T-cell (primary cell): ENCODE data around the gene ZNF620. TPM values are rescaled to one million over a fixed set of nuclear protein-coding genes. Genes with fewer than 3 reads are reported as not detected.
"Not testable (repeated sequence)": the region's sequence is repeated elsewhere in the genome, so short reads cannot be mapped to it uniquely, and the experiment has no call there.

ENCODE experiments used
- ATAC-seq, 4 experiments: fragments of 200-7000 bp in 3 of 4; fragments of 150-1000 bp in 1 of 4; cut with Tn5 transposase; replicated peaks in 1 of 4; 1 replicate in 3 of 4; 2 replicates in 1 of 4; pipeline ENCODE4 v1.10.0; 2021; ENCODE audit warnings: moderate library complexity in 3 of 4, mild to moderate bottlenecking in 2 of 4, moderate number of reproducible peaks in 1 of 4
- CTCF ChIA-PET, 2 donors: fragments of 300-600 bp; sonication (Branson Sonifier 250); formaldehyde crosslinking; loops; one replicate each; lab custom pipeline; 2022; ENCODE audit warnings: antibody characterized with exemption in 2 of 2; lab: Charles Lee
- POLR2A ChIA-PET, 2 donors: fragments of 300-600 bp; sonication (Branson Sonifier 250); formaldehyde crosslinking; loops; one replicate each; lab custom pipeline; 2022; ENCODE audit warnings: antibody characterized with exemption in 2 of 2; lab: Charles Lee
- DNase-seq, 35 experiments: peaks; one replicate each; pipeline versions ENCODE4 v3.0.0 to v3.0.0-alpha.2; 2013 to 2023
- H3K27ac ChIP-seq: one replicate; pipeline ENCODE4 v1.5.1; 2013; ENCODE audit warnings: low read length
- H3K27me3 ChIP-seq, 2 experiments: replicated peaks in 1 of 2; 1 replicate in 1 of 2; 2 replicates in 1 of 2; pipeline versions ENCODE4 v1.6.1 to v1.7.0; 2013; ENCODE audit warnings: low read length in 1 of 2, mixed read lengths in 1 of 2; ENCODE audit not compliant: control insufficient read depth in 2 of 2, insufficient read depth in 2 of 2; ENCODE audit errors: extremely low read depth in 1 of 2
- H3K36me3 ChIP-seq, 2 donors: 1 replicate in 1 of 2; 2 replicates in 1 of 2; pipeline versions ENCODE4 v1.6.1 to v1.7.0; 2013; ENCODE audit warnings: low read length in 1 of 2; ENCODE audit not compliant: control insufficient read depth in 2 of 2, insufficient read depth in 1 of 2; ENCODE audit errors: extremely low read depth in 1 of 2
- H3K4me1 ChIP-seq, 2 experiments: 1 replicate in 1 of 2; 2 replicates in 1 of 2; pipeline versions ENCODE4 v1.6.1 to v1.7.0; 2013; ENCODE audit warnings: low read length in 2 of 2, mixed read lengths in 1 of 2; ENCODE audit not compliant: insufficient read depth in 2 of 2, control insufficient read depth in 1 of 2; ENCODE audit errors: extremely low read depth in 1 of 2
- H3K4me3 ChIP-seq, 2 donors: 1 replicate in 1 of 2; 2 replicates in 1 of 2; pipeline versions ENCODE4 v1.5.1 to v1.7.0; 2013; ENCODE audit warnings: mild to moderate bottlenecking in 2 of 2, low read length in 1 of 2, moderate library complexity in 1 of 2; ENCODE audit not compliant: control insufficient read depth in 1 of 2; ENCODE audit errors: extremely low read depth in 1 of 2
- H3K9me3 ChIP-seq: 2 replicates; pipeline ENCODE4 v1.7.0; 2013
- H3K27ac Mint-ChIP-seq, 2 donors: one replicate each; pipeline ENCODE4 v1.8.0; 2020 to 2021; ENCODE audit warnings: mild to moderate bottlenecking in 2 of 2, mixed read lengths in 2 of 2
- H3K27me3 Mint-ChIP-seq, 2 donors: one replicate each; pipeline ENCODE4 v1.8.0; 2021 to 2022; ENCODE audit warnings: mixed read lengths in 2 of 2
- H3K36me3 Mint-ChIP-seq: one replicate; pipeline ENCODE4 v1.8.0; 2021; ENCODE audit warnings: mixed read lengths
- H3K4me1 Mint-ChIP-seq, 3 donors: one replicate each; pipeline ENCODE4 v1.8.0; 2020 to 2022; ENCODE audit warnings: mixed read lengths in 3 of 3, mild to moderate bottlenecking in 1 of 3
- H3K4me3 Mint-ChIP-seq, 3 donors: one replicate each; pipeline ENCODE4 v1.8.0; 2020 to 2022; ENCODE audit warnings: mild to moderate bottlenecking in 3 of 3, mixed read lengths in 3 of 3, moderate library complexity in 3 of 3
- H3K9me3 Mint-ChIP-seq, 3 donors: one replicate each; pipeline ENCODE4 v1.8.0; 2020 to 2022; ENCODE audit warnings: mixed read lengths in 3 of 3
- WGBS: methylation state at CpG from one replicate; pipeline ENCODE4 v1.1.5; 2013; ENCODE audit warnings: missing lambda C conversion rate; ENCODE audit not compliant: insufficient coverage; 5-methylcytosine and 5-hydroxymethylcytosine counted together
- total RNA-seq, 35 experiments: library from RNA in 6 of 35; stranded (reverse) in 6 of 35; fragments of 120-200 nt in 1 of 35; gene quantifications; one replicate each; pipeline versions ENCODE4 v1.2.1 to v1.2.4 and lab custom pipeline; 2013 to 2026

ZNF620 gene
- total RNA-seq, 5 donors from 2014 or later (not counting 1 experiment from before 2014, with no cell fraction given) = 2.0 to 3.1 (median 3.1) TPM

- Histone ChIP-seq H3K4me1 (no peaks in the 10 kb centered on the region), H3K27me3 (no peaks in the 10 kb centered on the region), H3K9me3 (no peaks in the 10 kb centered on the region), H3K36me3 (no peaks in the 10 kb centered on the region), H3K4me3 (no peak overlapping the region), H3K27ac (no peak overlapping the region)
- WGBS = 67% methylated on average over 2 of the region's 7 CpGs
- POLR2A ChIA-PET = interaction anchor here in 1 of 2 donors (0.7 kb wide), 1 partner anchor 1567 kb away, joined by 4 read pairs; no protein-coding TSS in a partner anchor
- Mint-ChIP-seq H3K9me3 (no peaks in the 10 kb centered on the region), H3K4me3 (no peak overlapping the region), H3K27ac (no peak overlapping the region), H3K4me1 (no peaks in the 10 kb centered on the region), H3K27me3 (no peaks in the 10 kb centered on the region), H3K36me3 (no peaks in the 10 kb centered on the region)
- no peak for ATAC-seq
- CTCF ChIA-PET = no interaction called here
- DNase-seq = no peak
Measured at GRCh38 chr3:40557575-40558161, 51.8 kb downstream of the ZNF620 start.

- H3K4me1 ChIP-seq, POLR2A ChIA-PET, H3K4me3 ChIP-seq, ATAC-seq, H3K9me3 ChIP-seq, CTCF ChIA-PET, H3K27me3 Mint-ChIP-seq, H3K36me3 Mint-ChIP-seq, H3K4me3 Mint-ChIP-seq, H3K27ac Mint-ChIP-seq, H3K4me1 Mint-ChIP-seq, DNase-seq, H3K9me3 Mint-ChIP-seq, H3K27me3 ChIP-seq, H3K27ac ChIP-seq, H3K36me3 ChIP-seq: not testable (repeated sequence)
- WGBS = 90% methylated on average over 3 of the region's 9 CpGs
Measured at GRCh38 chr3:40562482-40562881, 56.6 kb downstream of the ZNF620 start.

- H3K9me3 ChIP-seq, H3K27ac ChIP-seq, H3K27ac Mint-ChIP-seq, H3K9me3 Mint-ChIP-seq, H3K4me3 ChIP-seq, CTCF ChIA-PET, H3K36me3 Mint-ChIP-seq, H3K27me3 ChIP-seq, DNase-seq, H3K27me3 Mint-ChIP-seq, H3K4me3 Mint-ChIP-seq, H3K36me3 ChIP-seq, POLR2A ChIA-PET, ATAC-seq, H3K4me1 ChIP-seq, H3K4me1 Mint-ChIP-seq: not testable (repeated sequence)
- WGBS = 76% methylated on average over 3 of the region's 5 CpGs
Measured at GRCh38 chr3:40565629-40566028, 59.8 kb downstream of the ZNF620 start.

- no peaks in the 10 kb centered on the region for H3K9me3 Mint-ChIP-seq
- Histone ChIP-seq H3K9me3 (no peaks in the 10 kb centered on the region), H3K27me3 (no peaks in the 10 kb centered on the region), H3K4me1 (no peaks in the 10 kb centered on the region), H3K4me3 (no peak overlapping the region), H3K36me3 (no peaks in the 10 kb centered on the region), H3K27ac (no peak overlapping the region)
- H3K27ac Mint-ChIP-seq = no peak overlapping the region
- no peak overlapping the region for H3K4me3 Mint-ChIP-seq
- POLR2A ChIA-PET = no interaction called here
- ATAC-seq (no peak), DNase-seq (no peak)
- 60% methylated on average over 2 of the region's 4 CpGs for WGBS
- no peaks in the 10 kb centered on the region for H3K4me1 Mint-ChIP-seq
- H3K36me3 Mint-ChIP-seq = no peaks in the 10 kb centered on the region
- peaks cover 3 to 7% of the 10 kb centered on the region in 2 donors for H3K27me3 Mint-ChIP-seq
- CTCF ChIA-PET = no interaction called here
Measured at GRCh38 chr3:40566694-40567093, 60.9 kb downstream of the ZNF620 start.

Other genes with a start within 250 kb of the ZNF620 start
- 10 to 100 TPM; 39.7 to 70.0 (median 53.3) TPM for gene EIF1B, start 196.3 kb upstream of the ZNF620 start, total RNA-seq
- gene ENTPD3, start 118.9 kb upstream of the ZNF620 start, total RNA-seq = not detected
- 1,000 to 10,000 TPM; 2,898 to 3,980 (median 3,701) TPM for gene RPL14, start 48.7 kb upstream of the ZNF620 start, total RNA-seq
- gene ZNF619, start 28.9 kb upstream of the ZNF620 start, total RNA-seq = 10 to 100 TPM in 3 of 5 donors, 1 to 10 TPM in 2; 7.3 to 12.2 (median 11.2) TPM
- 10 to 100 TPM; 16.6 to 25.2 (median 22.2) TPM for gene ZNF621, start 18.9 kb downstream of the ZNF620 start, total RNA-seq